ENCODE measurements around the gene KCNJ14. TPM values are rescaled to one million over a fixed set of nuclear protein-coding genes. Genes with fewer than 3 reads are reported as not detected.

The KCNJ14 gene
- 1 to 10 TPM in 1 of 9 donors, under 1 TPM in 8; 0.20 to 2.0 (median 0.40) TPM for total RNA-seq
- polyA plus RNA-seq = under 1 TPM; 0.23 to 0.83 TPM
- long read RNA-seq, donor 1, partial matches to known transcripts = 0 of 1 reads
- long read RNA-seq, donor 1, other reads (novel, unspliced or antisense) = 1 of 1 reads
- long read RNA-seq, donor 2 = 0 reads
- long read RNA-seq, donor 3, partial matches to known transcripts = 0 of 1 reads
- long read RNA-seq, donor 3, other reads (novel, unspliced or antisense) = 1 of 1 reads

DNA sequence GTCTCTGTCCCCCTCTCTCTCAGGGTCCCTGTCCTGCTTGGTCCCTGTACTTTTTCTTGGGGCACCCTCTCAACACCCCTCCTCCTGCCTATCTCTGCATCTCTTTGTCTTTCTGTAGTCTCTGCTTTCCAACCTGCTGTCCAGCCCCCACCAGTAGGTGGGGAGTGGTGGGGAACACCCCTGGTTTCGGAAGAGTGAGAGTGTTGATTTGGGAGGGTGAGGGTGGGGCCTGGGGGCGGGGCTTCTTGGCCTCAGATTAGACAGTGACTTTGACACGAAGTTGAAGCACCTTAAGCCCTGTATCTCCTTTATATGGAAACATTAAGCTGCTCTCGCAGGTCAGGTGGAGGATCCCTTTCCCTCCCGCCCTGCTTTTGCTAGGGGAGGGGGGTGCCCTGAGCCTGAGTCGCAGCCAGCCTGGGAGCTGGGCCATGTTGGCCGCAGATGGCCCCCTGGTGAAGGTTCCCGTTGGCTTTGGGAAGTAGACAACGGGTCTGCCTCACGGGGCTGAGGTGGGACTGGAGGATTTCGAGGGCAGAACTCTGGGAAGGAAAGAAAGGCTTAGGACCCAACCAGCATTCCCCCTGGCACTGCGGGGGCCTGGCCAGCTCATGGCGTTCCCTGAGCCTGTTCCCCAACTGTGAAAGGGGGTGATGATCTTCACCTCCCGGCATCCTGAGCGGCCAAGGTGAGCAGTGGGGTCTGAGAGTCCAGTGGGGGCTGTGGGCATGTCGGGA lies at the start of gene KCNJ14:
Gene KCNJ14 (plus strand): TSS at position 404 of the 737 bp plus-strand sequence. CDS start 6,151 bp downstream, outside the sequence.
- Histone ChIP-seq H3K27me3 (no peaks in the 10 kb centered on the region), H3K27ac (no peak within 1 kb of the TSS), H3K9me3 (no peaks in the 10 kb centered on the region), H3K36me3 (peaks cover 2 to 59% (median 42%) of the 10 kb centered on the region in 9 donors), H3K4me3 (no peak within 1 kb of the TSS), H3K4me1 (no peaks in the 10 kb centered on the region)
- intact Hi-C loops (cut with DNase I) = no loop called here
- WGBS, 4 donors = 83 to 89% (median 88%) methylated on average over 13 to 16 of the region's 16 CpGs
- DNase-seq (peak in 1 of 5 donors; percentile 5), ATAC-seq (no peak)
- no peak for TF ChIP-seq CTCF (IDR thresholded peaks at IDR 0.05)
- no peak for TF ChIP-seq POLR2A (IDR thresholded peaks at IDR 0.05)

DNA sequence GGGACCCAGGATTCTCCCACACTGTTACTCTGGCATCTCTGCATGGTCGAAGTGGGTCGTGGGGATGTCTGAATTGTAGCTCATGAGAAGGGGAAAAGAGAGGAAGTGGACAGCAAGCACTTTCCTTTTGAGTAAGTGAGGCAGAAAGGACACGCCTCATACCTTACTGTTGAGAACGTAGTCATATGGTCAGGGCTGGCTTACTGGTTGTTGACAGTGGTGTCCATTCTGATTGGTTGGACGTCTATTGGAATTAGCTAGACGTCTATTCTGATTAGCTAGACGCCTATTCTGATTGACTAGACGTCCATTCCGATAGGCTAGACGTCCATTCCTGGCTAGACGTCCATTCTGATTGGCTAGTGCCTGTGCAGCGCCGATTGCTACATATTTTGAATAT lies 49.5 kb upstream of the KCNJ14 start:
- Histone ChIP-seq H3K9me3 (no peaks in the 10 kb centered on the region), H3K4me3 (no peak overlapping the region), H3K36me3 (no peaks in the 10 kb centered on the region), H3K27me3 (peaks cover 0 to 11% (median 0%) of the 10 kb centered on the region in 9 donors), H3K27ac (no peak overlapping the region), H3K4me1 (peaks cover 0 to 6% (median 0%) of the 10 kb centered on the region in 12 donors)
- no peak for TF ChIP-seq POLR2A (IDR thresholded peaks at IDR 0.05)
- TF ChIP-seq CTCF (IDR thresholded peaks at IDR 0.05) = no peak
- WGBS, 4 donors = 75 to 85% (median 79%) methylated on average over 13 of the region's 13 CpGs
- DNase-seq (no peak), ATAC-seq (no peak)
- intact Hi-C loops (cut with DNase I) = no loop called here

- no peak for DNase-seq
- peaks cover 0 to 21% (median 0%) of the 10 kb centered on the region in 9 donors for H3K27me3 ChIP-seq
Measured at GRCh38 chr19:48413879-48414587, 41.3 kb upstream of the KCNJ14 start.

More at GRCh38 chr19:48413879-48414587, 41.3 kb upstream of the KCNJ14 start:
- Histone ChIP-seq H3K9me3 (no peaks in the 10 kb centered on the region), H3K4me3 (peak overlapping the region in 2 of 12 donors; percentile 22 to 23), H3K36me3 (no peaks in the 10 kb centered on the region), H3K4me1 (peaks cover 0 to 20% (median 0%) of the 10 kb centered on the region in 12 donors), H3K27ac (no peak overlapping the region)
- TF ChIP-seq CTCF (IDR thresholded peaks at IDR 0.05) (no peak), POLR2A (IDR thresholded peaks at IDR 0.05) (no peak)
- ATAC-seq = no peak
- WGBS, 4 donors = 41 to 46% (median 43%) methylated on average over 18 to 24 of the region's 24 CpGs
- intact Hi-C loops (cut with DNase I) = no loop called here

Data from heart left ventricle (tissue), 16 donors.